Small intestine (tissue), 7 donors: ENCODE results near the gene COL21A1. TPM values are rescaled to one million over a fixed set of nuclear protein-coding genes. Genes with fewer than 3 reads are reported as not detected.

Source experiments
- DNase-seq, 2 donors: peaks; one replicate each; pipeline versions ENCODE4 v3.0.0 to v3.0.0-alpha.2; 2013
- FAIRE-seq: peaks from 2 replicates; lab custom pipeline; 2012; peaks lifted over from hg19 to GRCh38; lab: Jason Lieb, UNC
- H3K27ac ChIP-seq, 3 donors: one replicate each; pipeline ENCODE4 v1.5.1; 2013; ENCODE audit warnings: low read length in 2 of 3, mild to moderate bottlenecking in 2 of 3, control low read depth in 1 of 3, inconsistent platforms in 1 of 3, low read depth in 1 of 3, moderate library complexity in 1 of 3
- H3K27me3 ChIP-seq, 3 donors: one replicate each; pipeline ENCODE4 v1.6.1; 2013; ENCODE audit warnings: low read length in 3 of 3, inconsistent platforms in 1 of 3; ENCODE audit not compliant: control insufficient read depth in 3 of 3, insufficient read depth in 3 of 3
- H3K36me3 ChIP-seq, 3 donors: one replicate each; pipeline ENCODE4 v1.6.1; 2013; ENCODE audit warnings: low read length in 3 of 3, inconsistent platforms in 1 of 3, low read depth in 1 of 3, mild to moderate bottlenecking in 1 of 3, moderate library complexity in 1 of 3; ENCODE audit not compliant: control insufficient read depth in 3 of 3, insufficient read depth in 2 of 3
- H3K4me1 ChIP-seq, 3 donors: one replicate each; pipeline ENCODE4 v1.6.1; 2013; ENCODE audit warnings: low read length in 2 of 3, inconsistent platforms in 1 of 3, low read depth in 1 of 3, mild to moderate bottlenecking in 1 of 3, moderate library complexity in 1 of 3; ENCODE audit not compliant: control insufficient read depth in 3 of 3, insufficient read depth in 2 of 3
- H3K4me3 ChIP-seq, 3 donors: one replicate each; pipeline ENCODE4 v1.5.1; 2013; ENCODE audit warnings: low read length in 3 of 3, control low read depth in 1 of 3, inconsistent platforms in 1 of 3, low read depth in 1 of 3, mild to moderate bottlenecking in 1 of 3, moderate library complexity in 1 of 3
- H3K9me3 ChIP-seq, 2 donors: one replicate each; pipeline ENCODE4 v1.6.1; 2013; ENCODE audit warnings: low read depth in 1 of 2, low read length in 1 of 2; ENCODE audit not compliant: control insufficient read depth in 2 of 2, insufficient read depth in 1 of 2
- WGBS, 3 donors: extraction: QIAGEN DNeasy Blood & Tissue Kit; methylation state at CpG; one replicate each; pipeline ENCODE4 v1.1.7; 2013; 5-methylcytosine and 5-hydroxymethylcytosine counted together
- polyA plus RNA-seq, 4 donors: library from polyadenylated mRNA; stranded (reverse) in 3 of 4; unstranded in 1 of 4; fragments of 200-250 nt in 3 of 4; fragments of 120-200 nt in 1 of 4; gene quantifications; one replicate each; pipeline versions ENCODE4 v1.2.1 to v1.2.3, GENCODE V29; 2013
- donor health status: healthy with polysubstance abuse.
- donor health status: control.
- donor health status: control.
- donor health status: Bipolar disorder and iron deficiency.
- donor health status: healthy.

Gene COL21A1
- polyA plus RNA-seq, 4 donors: 0.84 to 8.1 TPM; not detected in 2

GRCh38 chr6:56188429-56188828 is 59.0 kb downstream of the COL21A1 start:
- no peaks in the 10 kb centered on the region for H3K27me3 ChIP-seq
- no peaks in the 10 kb centered on the region for H3K36me3 ChIP-seq
- no peaks in the 10 kb centered on the region for H3K9me3 ChIP-seq
- H3K4me3 ChIP-seq: no peak overlapping the region
- no peak overlapping the region for H3K27ac ChIP-seq
- no peak for DNase-seq
- no peaks in the 10 kb centered on the region for H3K4me1 ChIP-seq
- no peak for FAIRE-seq
- WGBS, 3 donors: 80 to 87% (median 81%) methylated on average over 9 of the region's 9 CpGs

- FAIRE-seq: no peak
These were observed 59.7 kb downstream of the COL21A1 start for GRCh38 chr6:56187686-56188085.

GRCh38 chr6:56176741-56177140 is 70.6 kb downstream of the COL21A1 start:
- DNase-seq: no peak
- FAIRE-seq: no peak
- H3K9me3 ChIP-seq: peaks cover 0 to 2% of the 10 kb centered on the region in 2 donors
- H3K4me1 ChIP-seq: no peaks in the 10 kb centered on the region
- H3K4me3 ChIP-seq: no peak overlapping the region
- H3K27ac ChIP-seq: no peak overlapping the region
- H3K36me3 ChIP-seq: no peaks in the 10 kb centered on the region
- no peaks in the 10 kb centered on the region for H3K27me3 ChIP-seq

More at GRCh38 chr6:56187686-56188085, 59.7 kb downstream of the COL21A1 start:
- no peak overlapping the region for H3K4me3 ChIP-seq
- H3K9me3 ChIP-seq: no peaks in the 10 kb centered on the region
- H3K27me3 ChIP-seq: no peaks in the 10 kb centered on the region
- no peak overlapping the region for H3K27ac ChIP-seq
- no peak for DNase-seq
- no peaks in the 10 kb centered on the region for H3K36me3 ChIP-seq
- no peaks in the 10 kb centered on the region for H3K4me1 ChIP-seq

- DNase-seq (no peak), FAIRE-seq (no peak)
- Histone ChIP-seq H3K4me3 (no peak overlapping the region), H3K27ac (no peak overlapping the region), H3K27me3 (no peaks in the 10 kb centered on the region), H3K9me3 (peaks cover 0 to 2% of the 10 kb centered on the region in 2 donors), H3K36me3 (no peaks in the 10 kb centered on the region), H3K4me1 (no peaks in the 10 kb centered on the region)
- 80 to 91% methylated on average over 1 of the region's 1 CpG; no CpG with 5 or more reads in 1 of the 3 donors for WGBS, 3 donors
These were observed 74.2 kb downstream of the COL21A1 start for GRCh38 chr6:56173228-56173627.

GRCh38 chr6:56172144-56172543 is 75.2 kb downstream of the COL21A1 start:
- no peaks in the 10 kb centered on the region for H3K27me3 ChIP-seq
- no peak for FAIRE-seq
- DNase-seq: no peak
- peaks cover 0 to 2% of the 10 kb centered on the region in 2 donors for H3K9me3 ChIP-seq
- no peak overlapping the region for H3K27ac ChIP-seq
- no peak overlapping the region for H3K4me3 ChIP-seq
- no peaks in the 10 kb centered on the region for H3K36me3 ChIP-seq
- WGBS, 3 donors: 75 to 91% (median 77%) methylated on average over 2 of the region's 2 CpGs
- no peaks in the 10 kb centered on the region for H3K4me1 ChIP-seq

GRCh38 chr6:56169366-56169765 is 78.0 kb downstream of the COL21A1 start:
- Histone ChIP-seq H3K27me3 (no peaks in the 10 kb centered on the region), H3K4me1 (no peaks in the 10 kb centered on the region), H3K4me3 (no peak overlapping the region), H3K36me3 (no peaks in the 10 kb centered on the region), H3K9me3 (peaks cover 0 to 2% of the 10 kb centered on the region in 2 donors), H3K27ac (no peak overlapping the region)
- DNase-seq (no peak), FAIRE-seq (no peak)
- WGBS, 3 donors: 91 to 95% (median 94%) methylated on average over 1 of the region's 1 CpG

DNA sequence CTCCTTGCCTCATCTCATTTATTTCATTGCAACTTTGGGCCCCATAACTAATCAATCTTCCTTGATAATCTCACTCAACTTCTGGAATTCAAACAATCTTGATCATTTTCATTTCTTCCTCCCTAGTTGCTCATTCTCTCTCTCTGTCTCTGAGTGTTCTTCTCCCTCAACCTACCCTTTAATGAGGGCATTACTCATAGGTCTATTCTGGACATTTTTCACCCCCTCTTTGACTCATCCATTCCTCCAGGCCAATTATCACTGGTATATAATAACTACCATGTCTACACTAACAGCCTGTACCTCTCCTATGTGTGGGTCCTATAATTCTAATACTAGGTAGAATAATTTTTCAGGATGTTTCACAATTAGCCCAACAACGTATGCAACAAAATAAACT is 78.8 kb downstream of the COL21A1 start:
- no peak overlapping the region for H3K27ac ChIP-seq
- DNase-seq (no peak), FAIRE-seq (no peak)
- H3K27me3 ChIP-seq: no peaks in the 10 kb centered on the region
- peaks cover 0 to 2% of the 10 kb centered on the region in 2 donors for H3K9me3 ChIP-seq
- no peaks in the 10 kb centered on the region for H3K4me1 ChIP-seq
- H3K36me3 ChIP-seq: no peaks in the 10 kb centered on the region
- WGBS, 3 donors: 6 to 34% (median 25%) methylated on average over 1 of the region's 1 CpG
- no peak overlapping the region for H3K4me3 ChIP-seq

DNA sequence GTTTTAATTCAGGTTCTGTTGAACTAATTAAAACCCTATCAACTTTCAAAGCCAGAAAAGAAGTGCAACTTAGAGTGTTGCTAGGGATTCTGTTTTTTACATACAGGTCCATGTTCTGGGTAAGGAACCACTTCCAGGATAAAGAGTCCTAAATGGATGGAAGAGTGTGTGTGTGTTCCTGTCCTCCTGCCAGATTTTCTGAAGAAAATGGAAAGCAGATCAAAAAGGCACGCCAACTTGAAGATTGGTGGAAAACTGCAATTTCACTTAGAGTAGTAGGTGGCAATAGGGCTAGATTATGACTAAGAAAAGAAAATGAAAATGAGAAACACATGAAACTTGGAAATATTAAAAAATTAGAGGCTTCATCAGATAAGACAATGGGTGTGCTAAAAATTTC is 85.3 kb downstream of the COL21A1 start:
- Histone ChIP-seq H3K27me3 (no peaks in the 10 kb centered on the region), H3K27ac (no peak overlapping the region), H3K9me3 (no peaks in the 10 kb centered on the region), H3K4me1 (no peaks in the 10 kb centered on the region), H3K36me3 (no peaks in the 10 kb centered on the region), H3K4me3 (no peak overlapping the region)
- FAIRE-seq (no peak), DNase-seq (no peak)
- 86 to 94% (median 90%) methylated on average over 1 of the region's 1 CpG for WGBS, 3 donors

DNA sequence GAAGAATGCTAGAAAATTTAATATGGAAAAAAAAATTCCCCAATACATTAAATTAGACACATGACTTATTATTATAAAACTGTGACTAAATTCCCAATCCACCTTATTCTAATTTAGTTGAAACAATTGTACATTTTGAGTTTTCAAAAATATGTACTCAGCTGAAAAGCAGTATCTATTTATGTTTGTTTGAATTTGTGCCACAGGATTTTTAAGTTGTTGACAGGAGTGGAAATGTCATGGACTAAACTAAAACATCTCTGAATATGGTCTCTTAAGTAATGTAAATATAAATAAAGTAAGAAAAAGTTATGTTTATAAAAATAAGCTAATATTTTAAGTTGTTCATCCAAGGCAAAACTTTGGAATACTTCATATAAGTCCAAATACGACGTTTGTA is 86.9 kb downstream of the COL21A1 start:
- no peak overlapping the region for H3K4me3 ChIP-seq
- DNase-seq (no peak), FAIRE-seq (no peak)

More for the DNA sequence above, 86.9 kb downstream of the COL21A1 start:
- no peaks in the 10 kb centered on the region for H3K27me3 ChIP-seq
- no peaks in the 10 kb centered on the region for H3K4me1 ChIP-seq
- no peaks in the 10 kb centered on the region for H3K36me3 ChIP-seq
- WGBS, 3 donors: 65 to 81% (median 72%) methylated on average over 2 of the region's 2 CpGs
- H3K9me3 ChIP-seq: no peaks in the 10 kb centered on the region
- H3K27ac ChIP-seq: no peak overlapping the region
